HS-5 (cell line): Measurements from ENCODE around the gene UTP3.
A peak's percentile ranks its signal among the peaks of the same experiment; 100 is the strongest.
"Not testable (repeated sequence)": the region's sequence is repeated elsewhere in the genome, so short reads cannot be mapped to it uniquely, and the experiment has no call there.

Experiments
- DNase-seq: peaks from one replicate; pipeline ENCODE4 v3.0.0-alpha.2; 2012; ENCODE audit warnings: low read depth

The UTP3 gene

GRCh38 chr4:70687821-70688794 lies at the start of gene UTP3:
UTP3 (plus strand) TSS chr4:70688532; CDS start chr4:70688678, 146 bp downstream.
- peak; percentile 98 for DNase-seq

- DNase-seq = no peak
Observed at GRCh38 chr4:70640192-70640591, 48.1 kb upstream of the UTP3 start.

DNA sequence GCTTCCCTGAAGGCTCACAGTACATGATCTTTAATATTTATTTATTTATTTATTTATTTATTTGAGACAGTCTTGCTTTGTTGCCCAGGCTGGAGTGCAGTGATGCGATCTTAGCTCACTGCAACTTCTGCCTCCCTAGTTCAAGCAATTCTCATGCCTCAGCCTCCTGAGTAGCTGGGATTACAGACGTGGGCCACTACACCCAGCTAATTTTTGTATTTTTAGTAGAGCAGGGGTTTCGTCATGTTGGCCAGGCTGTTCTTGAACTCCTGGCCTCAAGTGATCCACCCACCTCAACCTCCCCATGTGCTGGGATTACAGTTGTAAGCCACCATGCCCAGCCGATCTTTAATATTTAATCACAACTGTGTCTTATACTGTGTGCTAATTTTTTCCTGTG lies 37.6 kb upstream of the UTP3 start:
- not testable (repeated sequence) for DNase-seq

DNA sequence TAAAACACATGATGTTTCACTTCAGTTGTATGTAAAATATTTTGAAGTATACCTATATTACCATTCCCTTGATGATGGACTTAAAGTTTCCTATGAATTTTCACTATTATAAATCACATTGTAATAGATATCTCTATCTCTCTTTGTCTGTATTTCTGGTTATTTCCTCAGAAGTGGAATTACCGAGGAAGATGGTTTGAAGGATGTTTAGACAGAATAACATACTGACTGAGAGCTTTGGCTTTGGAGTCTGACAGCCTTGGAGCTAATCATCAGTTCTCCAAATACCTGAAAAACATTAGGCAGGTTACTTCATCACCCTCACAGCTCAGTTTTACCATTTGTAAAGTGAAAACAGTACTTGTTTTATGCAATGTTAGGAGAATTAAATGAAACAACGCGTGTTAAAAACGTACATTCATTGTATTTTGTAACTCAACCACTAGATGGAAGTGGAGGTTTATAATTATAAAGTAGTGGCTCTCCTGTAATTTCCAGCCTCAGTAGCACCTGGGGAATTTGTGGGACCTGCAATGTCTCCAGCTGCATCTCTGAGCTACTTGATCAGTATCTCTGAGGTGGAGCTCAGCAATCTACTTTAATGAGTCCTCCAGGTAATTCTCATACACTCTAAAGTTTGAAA lies 36.3 kb upstream of the UTP3 start:
- DNase-seq = no peak

GRCh38 chr4:70654605-70655011 lies 33.7 kb upstream of the UTP3 start:
- DNase-seq = no peak

GRCh38 chr4:70657326-70657725 lies 31.0 kb upstream of the UTP3 start:
- DNase-seq = no peak

DNA sequence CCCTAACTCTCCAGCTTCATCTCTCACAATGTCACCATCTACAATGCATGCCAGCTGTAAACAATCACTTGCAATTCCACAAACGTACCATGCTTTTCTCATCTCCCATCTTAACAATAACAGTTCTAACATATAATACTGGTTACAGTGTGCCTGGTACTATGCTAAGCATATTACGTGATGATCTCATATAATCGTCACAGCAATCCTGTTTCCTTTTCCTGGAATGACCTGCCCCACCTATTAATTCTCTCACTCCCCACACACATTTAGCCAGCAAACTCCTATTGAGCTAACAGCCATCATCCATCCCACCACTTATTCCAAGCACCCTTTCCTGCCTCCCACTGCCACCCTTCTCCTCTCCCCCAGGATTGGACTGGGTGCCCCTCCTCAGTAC lies 29.9 kb upstream of the UTP3 start:
- no peak for DNase-seq

DNA sequence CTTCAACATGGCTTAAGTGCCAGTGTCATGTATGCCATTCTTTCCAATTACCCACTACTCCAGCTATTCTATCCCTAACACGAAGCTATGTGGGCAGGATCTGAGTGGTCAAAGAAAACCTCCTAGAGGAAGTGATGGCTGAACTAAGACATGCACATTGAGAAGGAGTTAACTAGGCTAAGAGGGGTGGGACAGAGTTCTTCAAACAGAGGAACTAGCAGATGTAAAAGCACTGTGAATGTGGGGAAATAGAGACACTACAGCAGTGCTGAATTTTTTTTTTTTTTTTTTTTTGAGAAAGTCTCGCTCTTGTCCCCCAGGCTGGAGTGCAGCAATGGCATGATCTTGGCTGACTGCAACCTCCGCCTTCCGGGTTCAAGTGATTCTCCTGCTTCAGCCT lies 28.2 kb upstream of the UTP3 start:
- DNase-seq = no peak

- DNase-seq = not testable (repeated sequence)
Observed at GRCh38 chr4:70661309-70661922, 26.9 kb upstream of the UTP3 start.

DNA sequence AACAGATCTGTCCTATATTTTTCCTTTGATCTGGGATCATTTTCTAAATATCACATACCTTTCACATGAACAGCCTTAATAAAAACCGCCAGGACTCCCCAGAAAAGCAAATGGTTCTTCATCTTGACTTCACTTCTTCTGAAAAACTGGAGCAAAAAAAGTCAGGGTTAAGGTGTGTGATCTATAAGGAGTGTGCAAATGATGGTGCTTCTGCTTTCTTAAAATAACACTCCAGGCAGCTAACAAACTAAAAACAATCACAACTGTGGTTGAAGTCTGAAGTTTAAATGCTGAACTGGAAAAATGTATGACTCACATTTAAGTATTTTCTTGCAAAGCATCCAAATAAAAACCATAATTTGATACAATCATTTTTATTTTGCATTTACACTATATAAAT lies 22.0 kb upstream of the UTP3 start, which contains the start of gene JCHAIN:
TSS of gene JCHAIN (minus strand) at position 140 of the 400 bp plus-strand sequence. CDS start at position 122, 18 bp downstream.
- no peak for DNase-seq

- DNase-seq = no peak
Observed at GRCh38 chr4:70667740-70668535, 20.4 kb upstream of the UTP3 start.

- no peak for DNase-seq
Observed at GRCh38 chr4:70670332-70671014, 17.9 kb upstream of the UTP3 start.

DNA sequence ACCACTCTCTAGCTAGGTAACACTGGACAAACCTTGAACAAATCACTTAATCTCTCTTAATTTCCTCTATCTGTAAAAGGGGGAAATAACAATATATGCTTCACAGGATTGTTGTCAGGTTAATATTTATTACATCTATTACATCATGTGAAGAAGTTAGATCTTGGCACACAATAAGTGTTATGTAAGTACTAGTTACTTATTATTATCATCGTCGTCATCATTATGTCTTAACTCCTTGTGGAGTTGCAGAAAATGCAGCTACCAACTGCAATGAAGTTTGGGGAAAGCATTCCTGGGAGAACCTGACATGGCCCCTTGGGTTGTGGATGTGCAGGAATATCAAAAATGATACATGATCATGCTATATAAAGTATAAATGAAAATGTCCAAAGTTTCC lies 17.2 kb upstream of the UTP3 start:
- DNase-seq = no peak

- no peak for DNase-seq
Observed at GRCh38 chr4:70674191-70674590, 14.1 kb upstream of the UTP3 start.

GRCh38 chr4:70674731-70675130 lies 13.6 kb upstream of the UTP3 start:
- DNase-seq = no peak

DNA sequence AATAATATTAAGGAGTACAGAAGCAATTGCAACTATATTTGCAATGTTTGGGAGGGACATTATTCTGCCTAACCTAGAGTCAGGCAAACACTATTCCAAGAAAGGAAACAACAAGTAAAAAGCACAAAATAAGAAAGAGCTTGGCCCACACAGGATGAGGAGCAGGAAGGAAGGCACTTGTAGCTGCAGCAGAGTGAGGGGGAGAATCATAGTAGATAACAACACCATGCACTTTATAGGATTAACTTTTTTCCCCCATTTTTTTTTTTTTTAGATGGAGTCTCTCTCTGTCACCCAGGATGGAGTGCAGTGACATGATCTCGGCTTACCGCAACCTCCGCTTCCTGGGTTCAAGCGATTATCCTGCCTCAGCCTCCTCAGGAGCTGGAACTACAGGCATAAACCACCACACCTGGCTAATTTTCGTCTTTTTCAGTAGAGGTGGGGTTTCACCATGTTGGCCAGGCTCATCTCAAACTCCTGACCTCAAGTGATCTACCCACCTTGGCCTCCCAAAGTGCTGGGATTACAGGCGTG lies 11.7 kb upstream of the UTP3 start:
- DNase-seq = no peak

DNA sequence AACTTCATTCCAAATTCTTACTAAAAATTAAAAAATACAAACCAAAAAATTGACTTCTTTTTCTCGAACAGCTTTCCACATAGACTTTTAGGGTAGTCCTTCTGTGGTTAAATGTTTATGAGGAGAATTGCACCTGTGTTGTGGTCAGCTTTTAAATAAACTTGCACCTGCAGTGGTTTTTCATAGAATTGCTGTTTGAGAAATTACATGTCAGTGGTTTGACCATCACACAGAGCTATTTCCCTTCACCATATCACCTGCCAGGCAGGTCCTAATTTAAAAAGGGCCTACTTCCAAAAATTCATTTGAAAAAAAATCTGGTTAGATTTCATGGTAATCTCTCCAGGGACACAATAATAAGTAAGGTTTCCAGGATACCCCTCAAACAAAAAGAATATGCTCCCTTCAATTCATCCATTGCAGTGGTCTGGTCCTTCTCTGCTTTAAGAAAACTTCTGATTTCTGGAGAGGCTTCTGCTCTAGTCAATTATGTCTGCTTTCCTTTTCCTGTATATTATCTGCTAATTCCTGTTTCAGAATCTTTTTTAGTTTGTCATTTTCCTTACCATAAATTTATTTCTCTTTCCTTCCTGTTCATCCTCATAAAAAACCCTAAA lies 9.8 kb upstream of the UTP3 start:
- no peak for DNase-seq

DNA sequence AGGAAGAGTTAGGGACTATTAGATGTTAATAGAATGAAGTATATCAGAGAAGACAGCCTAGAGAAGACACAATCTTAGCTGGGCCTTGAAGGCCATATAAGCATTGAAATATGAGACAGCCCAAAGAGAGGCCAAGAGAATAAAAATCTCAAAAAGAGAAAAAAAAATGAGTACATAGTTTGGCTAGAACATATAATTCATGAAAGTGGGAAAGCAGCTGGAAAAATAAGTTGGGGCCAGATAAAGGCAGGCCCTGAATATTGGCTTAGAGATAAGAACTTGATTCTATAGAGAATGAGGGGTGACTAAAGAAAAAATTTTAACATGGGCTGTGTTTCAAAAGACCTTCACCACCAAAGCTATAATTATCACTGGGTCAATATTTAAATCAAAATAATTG lies 7.4 kb upstream of the UTP3 start:
- DNase-seq = no peak

DNA sequence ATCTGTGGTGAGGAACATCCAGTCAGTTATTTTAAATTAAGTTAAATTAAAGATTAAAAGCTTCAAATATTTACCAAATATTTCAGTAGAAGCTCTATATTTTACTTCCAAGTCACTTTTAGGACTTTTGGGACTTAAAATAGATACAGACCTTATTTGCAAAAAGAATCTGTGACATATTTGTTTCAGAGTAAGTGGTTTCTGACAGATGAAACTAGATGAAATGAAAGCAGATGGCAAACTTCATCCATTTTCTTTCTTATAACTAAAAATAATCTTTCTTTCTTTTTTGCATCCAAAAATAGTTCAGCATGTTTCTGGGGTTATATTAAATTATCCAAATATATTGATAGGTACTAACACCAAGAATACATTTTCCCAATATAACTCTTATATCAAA lies 6.6 kb upstream of the UTP3 start:
- DNase-seq = no peak

DNA sequence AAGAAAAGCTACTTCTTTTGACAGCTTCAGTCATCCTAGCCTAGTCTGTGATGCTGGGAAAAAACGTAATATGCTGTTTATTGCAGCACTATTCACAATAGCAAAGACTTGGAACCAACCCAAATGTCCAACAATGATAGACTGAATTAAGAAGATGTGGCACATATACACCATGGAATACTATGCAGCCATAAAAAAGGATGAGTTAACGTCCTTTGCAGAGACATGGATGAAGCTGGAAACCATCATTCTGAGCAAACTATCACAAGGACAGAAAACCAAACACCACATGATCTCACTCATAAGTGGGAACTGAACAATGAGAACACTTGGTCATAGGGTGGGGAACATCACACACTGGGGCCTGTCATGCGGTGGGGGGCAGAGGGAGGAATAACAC lies 6.2 kb upstream of the UTP3 start:
- DNase-seq = not testable (repeated sequence)

GRCh38 chr4:70687392-70687791 lies 940 bp upstream of the UTP3 start:
- DNase-seq = no peak
